GM13977 (cell line): ENCODE results near the gene MICU1.

Experiments used
- DNase-seq: peaks from one replicate; pipeline ENCODE4 v3.0.0; 2012; ENCODE audit warnings: low spot score
- in situ Hi-C: fragments of 300-500 bp; cut with MboI; formaldehyde crosslinking; loops from one replicate; pipeline ENCODE4 v1.12.0; 2022; ENCODE audit warnings: low sequenced_read_pairs, low pct_unique_long_range_greater_than_20kb, mixed read lengths, inconsistent platforms; ENCODE audit not compliant: unreplicated experiment
- TF ChIP-seq, protein P1 (sequence below): IDR thresholded peaks from 2 replicates; pipeline ENCODE4 v1.5.1; 2012; ENCODE audit warnings: mild to moderate bottlenecking, control low read depth; ENCODE audit not compliant: insufficient read depth; ENCODE audit errors: extremely low read depth, missing control alignments

MICU1 gene

DNA sequence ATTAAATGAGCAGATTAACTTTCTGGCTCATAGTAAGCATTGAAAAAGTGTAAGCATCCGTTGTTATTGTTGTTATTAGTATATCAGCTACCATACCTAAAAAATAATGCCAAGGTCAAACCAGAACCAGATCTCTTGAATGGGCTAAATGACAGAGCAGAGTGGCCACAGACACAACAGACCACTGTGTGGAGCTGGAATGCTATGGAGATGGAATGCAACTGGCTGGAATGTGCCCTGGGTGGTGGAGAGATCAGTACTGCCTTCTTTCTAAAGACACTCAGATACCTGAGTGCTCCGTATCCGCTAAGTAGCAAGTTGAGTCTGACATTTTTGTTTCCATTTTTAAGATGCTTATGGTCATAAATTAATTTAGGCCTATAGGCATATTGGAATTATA lies 250.7 kb downstream of the MICU1 start:
- in situ Hi-C loops = no loop called here
- TF ChIP-seq, protein P1, sequence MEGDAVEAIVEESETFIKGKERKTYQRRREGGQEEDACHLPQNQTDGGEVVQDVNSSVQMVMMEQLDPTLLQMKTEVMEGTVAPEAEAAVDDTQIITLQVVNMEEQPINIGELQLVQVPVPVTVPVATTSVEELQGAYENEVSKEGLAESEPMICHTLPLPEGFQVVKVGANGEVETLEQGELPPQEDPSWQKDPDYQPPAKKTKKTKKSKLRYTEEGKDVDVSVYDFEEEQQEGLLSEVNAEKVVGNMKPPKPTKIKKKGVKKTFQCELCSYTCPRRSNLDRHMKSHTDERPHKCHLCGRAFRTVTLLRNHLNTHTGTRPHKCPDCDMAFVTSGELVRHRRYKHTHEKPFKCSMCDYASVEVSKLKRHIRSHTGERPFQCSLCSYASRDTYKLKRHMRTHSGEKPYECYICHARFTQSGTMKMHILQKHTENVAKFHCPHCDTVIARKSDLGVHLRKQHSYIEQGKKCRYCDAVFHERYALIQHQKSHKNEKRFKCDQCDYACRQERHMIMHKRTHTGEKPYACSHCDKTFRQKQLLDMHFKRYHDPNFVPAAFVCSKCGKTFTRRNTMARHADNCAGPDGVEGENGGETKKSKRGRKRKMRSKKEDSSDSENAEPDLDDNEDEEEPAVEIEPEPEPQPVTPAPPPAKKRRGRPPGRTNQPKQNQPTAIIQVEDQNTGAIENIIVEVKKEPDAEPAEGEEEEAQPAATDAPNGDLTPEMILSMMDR = no peak
- DNase-seq = no peak

DNA sequence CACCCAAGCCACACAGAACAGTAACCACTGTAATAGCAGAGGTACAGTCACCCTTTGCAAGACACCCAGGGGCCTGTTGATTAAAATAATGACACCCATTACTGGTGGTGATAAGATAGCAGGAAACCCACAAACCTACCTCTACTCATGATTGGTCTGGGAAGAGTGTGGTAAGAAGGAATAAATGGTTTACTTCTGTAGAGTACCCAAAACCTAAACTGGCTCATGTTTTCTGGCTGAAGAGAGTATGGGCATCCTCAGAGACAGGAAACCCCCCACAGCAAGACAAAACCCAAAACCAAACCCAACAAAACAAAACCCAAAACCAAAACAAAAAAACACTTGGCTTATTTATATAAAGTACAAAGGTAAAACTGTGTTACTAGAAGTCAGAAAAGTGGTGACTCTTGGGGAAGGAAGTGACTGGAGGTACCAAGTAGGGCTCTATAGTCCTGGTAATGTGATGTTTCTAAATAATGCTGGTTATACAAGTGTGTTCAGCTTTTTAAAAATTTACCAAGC lies 255.6 kb downstream of the MICU1 start:
- no peak for DNase-seq
- TF ChIP-seq, protein P1 = no peak
- in situ Hi-C loops = loop anchor here (25.0 kb wide), 1 partner anchor 692 kb away; no protein-coding TSS in a partner anchor

DNA sequence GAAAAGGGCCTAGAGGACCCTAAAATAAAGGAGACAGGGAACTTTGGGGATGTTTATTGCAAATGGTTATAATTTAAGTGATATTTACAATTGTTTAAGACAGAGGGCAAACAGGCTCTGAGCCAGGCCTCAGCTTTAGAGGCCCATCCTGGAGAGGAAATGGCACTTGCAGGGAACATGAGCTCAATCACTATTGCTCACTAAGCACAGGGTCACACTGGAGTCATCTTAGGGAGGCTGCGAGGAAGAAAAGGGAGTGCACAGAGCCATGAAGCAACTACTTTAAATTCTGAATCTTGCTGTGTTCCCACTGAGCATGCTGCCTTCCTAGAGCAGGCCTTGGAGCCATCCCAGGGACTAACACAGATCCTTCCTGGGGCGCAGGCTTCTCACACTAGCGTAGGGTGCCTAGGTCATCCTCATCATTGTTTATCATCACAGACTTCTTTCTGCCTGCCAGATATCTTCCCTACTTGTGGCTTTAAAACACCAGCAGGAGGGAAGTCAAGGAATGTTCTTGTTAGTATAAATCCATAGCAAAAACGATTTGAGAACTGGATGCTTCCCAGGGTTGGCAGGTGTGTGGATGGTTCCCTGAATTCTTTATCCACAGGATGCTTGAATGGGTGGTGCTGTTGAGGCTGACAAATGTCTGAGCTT lies 258.4 kb downstream of the MICU1 start:
- TF ChIP-seq, protein P1 = no peak
- no peak for DNase-seq
- in situ Hi-C loops = loop anchor here (10.0 to 25.0 kb wide), 2 partner anchors 467 to 695 kb away; no protein-coding TSS in a partner anchor

DNA sequence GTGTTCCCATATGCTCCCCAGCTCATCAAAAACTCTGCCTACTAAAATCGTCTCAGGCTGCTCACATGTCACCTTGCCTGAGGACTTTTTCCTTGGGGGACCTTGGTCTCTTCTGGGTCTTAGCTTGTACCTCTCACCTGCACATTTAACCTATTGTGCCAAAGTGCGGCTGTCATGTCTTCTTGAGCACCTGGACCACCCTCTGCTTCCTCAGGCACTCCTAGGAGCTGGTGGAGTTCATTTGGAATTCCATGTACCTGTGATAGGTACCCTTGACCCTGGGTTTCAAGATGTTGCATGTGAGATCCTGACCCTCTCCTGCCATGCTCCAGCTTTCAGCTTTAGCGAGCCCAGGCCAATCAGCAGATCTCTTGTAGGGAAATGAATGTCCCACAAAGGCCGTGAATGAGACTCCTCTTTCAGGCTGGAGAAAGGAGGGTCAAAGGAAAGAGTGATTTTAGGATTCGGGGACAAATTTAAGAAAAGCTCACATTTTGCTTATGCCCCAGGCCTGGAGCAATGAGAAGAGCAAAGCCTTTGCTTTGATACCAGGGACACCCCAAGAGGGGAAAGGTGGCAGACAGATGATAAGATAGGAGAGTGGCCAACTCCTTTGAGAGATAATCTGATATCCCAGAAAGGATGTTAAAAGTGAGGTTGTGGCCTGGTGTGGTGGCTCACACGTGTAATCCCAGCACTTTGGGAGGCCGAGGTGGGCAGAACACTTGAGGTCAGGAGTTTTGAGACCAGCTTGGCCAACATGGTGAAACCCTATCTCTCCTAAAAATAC lies 260.6 kb downstream of the MICU1 start:
- in situ Hi-C loops = loop anchor here (10.0 to 25.0 kb wide), 2 partner anchors 470 to 697 kb away; no protein-coding TSS in a partner anchor
- TF ChIP-seq, protein P1 = no peak
- DNase-seq = no peak

DNA sequence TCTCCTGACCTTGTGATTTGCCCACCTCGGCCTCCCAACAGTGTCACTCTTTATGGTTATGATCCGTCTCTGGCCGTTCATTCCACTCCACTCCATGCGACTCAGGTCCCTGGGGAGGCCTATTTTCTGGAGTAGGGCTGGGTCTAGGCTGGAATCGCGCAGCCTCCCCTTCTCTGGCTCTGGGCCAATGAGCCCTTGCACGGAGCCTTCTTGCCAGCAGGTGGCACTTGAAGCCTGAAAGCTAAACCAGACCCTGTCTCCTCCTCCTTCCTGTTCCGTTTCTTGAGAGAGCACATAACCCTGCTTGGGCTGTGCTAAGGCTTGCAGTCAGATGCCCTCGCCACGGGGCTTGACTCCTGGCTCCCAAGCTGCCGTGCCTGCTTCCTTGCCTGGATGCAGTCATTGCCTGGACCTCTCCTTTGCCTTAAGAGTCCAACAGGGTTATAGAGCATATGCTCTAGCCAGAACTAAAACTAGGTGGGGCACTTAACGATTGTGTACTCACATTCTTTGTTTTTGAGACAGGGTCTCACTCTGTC lies 261.6 kb downstream of the MICU1 start:
- in situ Hi-C loops = loop anchor here (10.0 to 25.0 kb wide), 2 partner anchors 470 to 698 kb away; no protein-coding TSS in a partner anchor
- peak; percentile 79 for DNase-seq
- TF ChIP-seq, protein P1 = peak; percentile 92

DNA sequence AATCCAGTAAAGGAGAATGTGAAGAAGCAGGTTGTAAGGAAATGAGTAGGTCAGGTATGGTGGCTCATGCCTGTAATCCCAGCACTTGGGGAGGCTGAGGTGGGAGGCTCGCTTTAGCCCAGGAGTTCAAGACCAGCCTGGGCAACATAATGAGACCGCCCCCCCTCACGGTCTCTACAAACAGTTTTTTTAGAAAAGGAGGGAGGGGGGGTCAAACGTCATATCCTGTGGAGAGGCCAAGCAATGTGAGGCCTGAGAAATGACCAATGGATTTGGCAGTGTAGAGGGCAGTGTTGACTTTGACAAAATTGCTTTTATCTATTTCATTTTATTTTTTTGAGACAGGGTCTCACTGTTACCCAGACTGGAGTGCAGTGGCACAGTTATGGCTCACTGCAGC lies 268.9 kb downstream of the MICU1 start:
- in situ Hi-C loops = loop anchor here (25.0 kb wide), 1 partner anchor 705 kb away; no protein-coding TSS in a partner anchor

More for the DNA sequence above, 268.9 kb downstream of the MICU1 start:
- TF ChIP-seq, protein P1 = no peak
- DNase-seq = no peak
